Activated T-cell treated with anti-CD3 and anti-CD28 coated beads, Interleukin-2, amount 50 U/mL, for 72 hours (primary cell): ENCODE measurements around the gene RORB. TPM values are rescaled to one million over a fixed set of nuclear protein-coding genes. Genes with fewer than 3 reads are reported as not detected.

Experiments used
- ATAC-seq, 2 donors: fragments of 150-1000 bp; cut with Tn5 transposase; replicated peaks in 1 of 2; 2 replicates each; pipeline ENCODE4 v1.10.0; 2021; ENCODE audit warnings: moderate library complexity in 2 of 2, mild to moderate bottlenecking in 1 of 2
- DNase-seq, 2 donors: peaks; one replicate each; pipeline ENCODE4 v3.0.0; 2021 to 2022; ENCODE audit warnings: mixed read lengths in 1 of 2
- H3K27ac Mint-ChIP-seq: one replicate; pipeline ENCODE4 v1.8.0; 2022; ENCODE audit warnings: mild to moderate bottlenecking, moderate library complexity, mixed read lengths
- H3K27me3 Mint-ChIP-seq: one replicate; pipeline ENCODE4 v1.8.0; 2022; ENCODE audit warnings: low read depth, mixed read lengths
- H3K36me3 Mint-ChIP-seq, 2 donors: one replicate each; pipeline ENCODE4 v1.8.0; 2022; ENCODE audit warnings: mixed read lengths in 2 of 2, mild to moderate bottlenecking in 1 of 2; ENCODE audit not compliant: insufficient read depth in 2 of 2
- H3K4me1 Mint-ChIP-seq: one replicate; pipeline ENCODE4 v1.8.0; 2022; ENCODE audit warnings: low read depth, mixed read lengths
- H3K4me3 Mint-ChIP-seq, 2 donors: one replicate each; pipeline ENCODE4 v1.8.0; 2022; ENCODE audit warnings: mild to moderate bottlenecking in 2 of 2, mixed read lengths in 2 of 2, moderate library complexity in 2 of 2
- H3K9me3 Mint-ChIP-seq, 2 donors: one replicate each; pipeline ENCODE4 v1.8.0; 2022; ENCODE audit warnings: mixed read lengths in 2 of 2
- total RNA-seq, 2 donors: library from RNA; stranded (reverse); gene quantifications; one replicate each; pipeline ENCODE4 v1.2.3, GENCODE V29; 2022

RORB gene
- total RNA-seq, 2 donors from 2014 or later: 0.14 TPM

DNA sequence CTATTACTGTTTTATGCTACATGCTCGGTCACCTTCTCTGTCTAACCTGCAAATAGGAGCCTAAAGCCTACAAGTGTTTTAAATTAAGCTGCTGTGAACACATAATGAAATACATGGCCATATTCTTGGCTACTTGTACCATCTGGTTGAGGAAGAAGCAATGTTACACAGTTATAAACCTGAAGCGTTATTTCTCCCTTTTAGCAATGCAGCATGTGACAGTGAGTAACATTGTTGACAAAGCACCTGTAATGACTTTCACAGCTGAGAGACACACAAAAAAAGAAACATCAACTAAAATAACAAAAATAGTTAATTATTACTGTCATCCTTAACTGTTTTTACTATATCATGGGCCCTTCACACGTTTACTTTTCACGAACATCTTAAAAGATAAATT is 146.9 kb downstream of the RORB start:
- Mint-ChIP-seq H3K36me3 (no peaks in the 10 kb centered on the region), H3K4me3 (no peak overlapping the region)
- no peak for ATAC-seq

DNA sequence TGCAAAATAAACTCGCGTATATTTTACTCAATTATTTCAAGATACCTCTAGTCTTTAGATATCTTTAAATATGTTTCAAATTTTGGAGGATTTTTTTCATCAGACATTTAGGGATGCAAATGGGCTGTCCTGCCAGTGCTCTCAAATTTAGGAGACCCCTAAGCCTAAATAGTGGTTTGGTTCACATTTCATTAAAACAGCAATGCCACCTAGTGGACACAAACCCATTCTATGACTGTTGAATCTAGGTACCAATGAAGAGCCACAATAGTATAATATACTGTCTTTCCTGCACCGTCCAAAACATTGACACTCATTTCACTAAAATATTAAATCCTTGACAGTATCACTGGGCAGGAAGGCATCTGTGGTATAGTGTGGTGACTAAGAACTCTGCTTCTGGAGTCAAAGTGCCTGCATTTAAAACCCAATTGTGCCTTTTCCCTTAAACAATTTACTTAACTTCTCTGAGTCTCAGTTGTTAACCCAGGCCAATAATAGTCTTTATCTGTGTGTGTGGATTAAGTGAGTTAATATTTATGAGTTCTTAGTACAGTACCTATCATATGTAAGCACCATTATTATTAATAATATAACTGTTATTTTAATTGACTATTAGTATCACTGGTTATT is 148.0 kb downstream of the RORB start:
- no peaks in the 10 kb centered on the region for H3K9me3 Mint-ChIP-seq
- no peak for ATAC-seq
- DNase-seq: no peak
- no peak overlapping the region for H3K27ac Mint-ChIP-seq
- H3K4me3 Mint-ChIP-seq: no peak overlapping the region
- no peaks in the 10 kb centered on the region for H3K36me3 Mint-ChIP-seq
- H3K27me3 Mint-ChIP-seq: no peaks in the 10 kb centered on the region
- H3K4me1 Mint-ChIP-seq: no peaks in the 10 kb centered on the region

More for the DNA sequence above, 146.9 kb downstream of the RORB start:
- no peak overlapping the region for H3K27ac Mint-ChIP-seq
- H3K4me1 Mint-ChIP-seq: no peaks in the 10 kb centered on the region
- no peak for DNase-seq
- peaks cover 8% of the 10 kb centered on the region for H3K27me3 Mint-ChIP-seq
- H3K9me3 Mint-ChIP-seq: no peaks in the 10 kb centered on the region

- H3K36me3 Mint-ChIP-seq: no peaks in the 10 kb centered on the region
These were observed 156.4 kb downstream of the RORB start for GRCh38 chr9:74653410-74654080.

DNA sequence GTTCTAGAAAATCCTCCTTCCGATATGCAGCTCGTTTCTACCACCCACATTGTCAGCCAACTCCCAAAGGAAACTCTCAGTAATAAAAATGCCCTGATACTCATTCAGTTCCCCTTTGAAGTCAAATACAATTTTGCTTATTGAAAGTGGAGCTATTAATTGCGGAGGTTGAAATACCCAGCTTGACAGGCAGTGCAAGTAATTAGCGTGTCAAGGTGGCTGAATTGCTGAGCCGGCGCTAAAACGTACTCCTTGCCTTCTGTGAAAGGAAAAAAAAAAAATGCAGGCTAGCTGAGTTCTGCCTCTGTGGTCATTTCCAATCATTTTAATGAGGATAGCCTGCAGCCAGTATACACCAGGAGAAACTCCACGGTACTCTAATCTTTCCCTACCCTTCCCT is 165.5 kb downstream of the RORB start:
- H3K36me3 Mint-ChIP-seq: no peaks in the 10 kb centered on the region
- H3K27me3 Mint-ChIP-seq: no peaks in the 10 kb centered on the region
- no peak for DNase-seq

More at GRCh38 chr9:74653410-74654080, 156.4 kb downstream of the RORB start:
- H3K4me3 Mint-ChIP-seq: no peak overlapping the region
- H3K9me3 Mint-ChIP-seq: no peaks in the 10 kb centered on the region
- H3K4me1 Mint-ChIP-seq: no peaks in the 10 kb centered on the region
- H3K27me3 Mint-ChIP-seq: no peaks in the 10 kb centered on the region
- DNase-seq: no peak
- H3K27ac Mint-ChIP-seq: no peak overlapping the region
- ATAC-seq: no peak

GRCh38 chr9:74663439-74663838 is 166.3 kb downstream of the RORB start:
- Mint-ChIP-seq H3K27ac (no peak overlapping the region), H3K4me1 (no peaks in the 10 kb centered on the region), H3K9me3 (no peaks in the 10 kb centered on the region), H3K4me3 (no peak overlapping the region), H3K36me3 (no peaks in the 10 kb centered on the region), H3K27me3 (no peaks in the 10 kb centered on the region)
- no peak for DNase-seq
- ATAC-seq: no peak

More for the DNA sequence above, 165.5 kb downstream of the RORB start:
- ATAC-seq: no peak
- H3K4me1 Mint-ChIP-seq: no peaks in the 10 kb centered on the region
- H3K9me3 Mint-ChIP-seq: no peaks in the 10 kb centered on the region
- H3K4me3 Mint-ChIP-seq: no peak overlapping the region
- H3K27ac Mint-ChIP-seq: no peak overlapping the region

- DNase-seq: no peak
- H3K4me3 Mint-ChIP-seq: no peak overlapping the region
- no peaks in the 10 kb centered on the region for H3K27me3 Mint-ChIP-seq
- H3K4me1 Mint-ChIP-seq: no peaks in the 10 kb centered on the region
- no peak for ATAC-seq
- no peak overlapping the region for H3K27ac Mint-ChIP-seq
- H3K9me3 Mint-ChIP-seq: no peaks in the 10 kb centered on the region
- no peaks in the 10 kb centered on the region for H3K36me3 Mint-ChIP-seq
These were observed 169.6 kb downstream of the RORB start for GRCh38 chr9:74666625-74667316.

DNA sequence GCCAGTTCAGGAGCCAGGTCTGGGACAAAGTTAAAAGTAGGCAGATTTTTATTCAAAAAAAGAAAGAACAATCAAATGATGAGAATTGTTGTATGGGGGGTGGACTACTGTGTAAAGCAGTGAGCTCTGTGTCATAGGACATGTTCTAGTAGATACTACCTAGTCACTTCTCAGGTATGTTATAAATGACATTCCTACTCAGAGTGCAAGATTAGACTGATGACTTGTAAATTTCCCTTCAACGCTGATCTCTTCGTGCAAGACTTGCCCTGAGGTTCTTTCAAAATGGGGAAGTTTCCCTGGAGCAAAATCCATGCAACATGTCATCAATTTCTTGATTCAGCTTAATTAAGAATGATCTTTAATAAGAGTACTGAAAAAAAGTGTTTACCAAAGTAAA is 175.1 kb downstream of the RORB start:
- Mint-ChIP-seq H3K27me3 (no peaks in the 10 kb centered on the region), H3K4me3 (no peak overlapping the region), H3K36me3 (no peaks in the 10 kb centered on the region), H3K4me1 (no peaks in the 10 kb centered on the region), H3K27ac (no peak overlapping the region), H3K9me3 (no peaks in the 10 kb centered on the region)
- no peak for ATAC-seq
- DNase-seq: no peak

- Mint-ChIP-seq H3K36me3 (no peaks in the 10 kb centered on the region), H3K4me3 (no peak overlapping the region)
These were observed 176.9 kb downstream of the RORB start for GRCh38 chr9:74674077-74674476.

DNA sequence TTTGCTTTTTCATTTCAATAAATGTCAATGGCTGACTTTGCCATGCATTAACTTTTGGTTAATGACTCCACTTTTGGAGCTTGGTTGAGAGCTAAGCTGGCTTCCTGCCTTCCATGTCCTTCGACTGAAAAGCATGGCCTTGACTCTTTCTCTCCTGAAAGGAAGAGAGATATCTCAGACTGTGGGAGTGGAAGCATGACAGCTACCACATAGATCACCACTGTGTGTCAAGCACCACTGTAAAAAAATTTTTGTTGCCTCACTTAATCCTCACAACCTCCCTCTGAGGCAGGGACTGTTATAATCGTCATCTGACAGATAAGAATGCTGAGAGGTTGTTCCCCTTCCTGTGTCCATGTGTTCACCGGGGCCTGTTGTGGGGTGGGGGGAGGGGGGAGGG is 184.8 kb downstream of the RORB start:
- no peak for ATAC-seq
- Mint-ChIP-seq H3K36me3 (no peaks in the 10 kb centered on the region), H3K9me3 (no peaks in the 10 kb centered on the region), H3K27ac (no peak overlapping the region), H3K4me3 (no peak overlapping the region), H3K27me3 (peaks cover 8% of the 10 kb centered on the region), H3K4me1 (no peaks in the 10 kb centered on the region)
- no peak for DNase-seq

More at GRCh38 chr9:74674077-74674476, 176.9 kb downstream of the RORB start:
- Mint-ChIP-seq H3K27me3 (peaks cover 8% of the 10 kb centered on the region), H3K27ac (no peak overlapping the region), H3K9me3 (no peaks in the 10 kb centered on the region), H3K4me1 (no peaks in the 10 kb centered on the region)
- DNase-seq: no peak
- ATAC-seq: no peak

- no peak overlapping the region for H3K27ac Mint-ChIP-seq
- H3K4me3 Mint-ChIP-seq: no peak overlapping the region
- ATAC-seq: no peak
These were observed 186.2 kb downstream of the RORB start for GRCh38 chr9:74683322-74683721.

GRCh38 chr9:74691058-74691457 is 193.9 kb downstream of the RORB start:
- no peaks in the 10 kb centered on the region for H3K9me3 Mint-ChIP-seq
- peaks cover 10% of the 10 kb centered on the region for H3K27me3 Mint-ChIP-seq
- H3K27ac Mint-ChIP-seq: no peak overlapping the region
- DNase-seq (no peak), ATAC-seq (no peak)
- H3K4me1 Mint-ChIP-seq: peaks cover 5% of the 10 kb centered on the region
- H3K36me3 Mint-ChIP-seq: no peaks in the 10 kb centered on the region
- no peak overlapping the region for H3K4me3 Mint-ChIP-seq

More at GRCh38 chr9:74683322-74683721, 186.2 kb downstream of the RORB start:
- H3K36me3 Mint-ChIP-seq: no peaks in the 10 kb centered on the region
- peaks cover 5% of the 10 kb centered on the region for H3K4me1 Mint-ChIP-seq
- no peaks in the 10 kb centered on the region for H3K9me3 Mint-ChIP-seq
- H3K27me3 Mint-ChIP-seq: no peaks in the 10 kb centered on the region
- DNase-seq: no peak

GRCh38 chr9:74696520-74696919 is 199.4 kb downstream of the RORB start:
- H3K9me3 Mint-ChIP-seq: no peaks in the 10 kb centered on the region
- ATAC-seq: peak; percentile 32 to 53
- H3K27me3 Mint-ChIP-seq: peaks cover 36% of the 10 kb centered on the region

GRCh38 chr9:74697535-74697934 is 200.4 kb downstream of the RORB start:
- Mint-ChIP-seq H3K27me3 (peaks cover 39% of the 10 kb centered on the region), H3K9me3 (no peaks in the 10 kb centered on the region)

More at GRCh38 chr9:74696520-74696919, 199.4 kb downstream of the RORB start:
- peak in 1 of 2 donors; percentile 1 for DNase-seq
- no peak overlapping the region for H3K4me3 Mint-ChIP-seq
- H3K36me3 Mint-ChIP-seq: no peaks in the 10 kb centered on the region
- no peaks in the 10 kb centered on the region for H3K4me1 Mint-ChIP-seq
- peak overlapping the region; percentile 54 for H3K27ac Mint-ChIP-seq

More at GRCh38 chr9:74697535-74697934, 200.4 kb downstream of the RORB start:
- Mint-ChIP-seq H3K27ac (no peak overlapping the region), H3K4me3 (no peak overlapping the region), H3K36me3 (no peaks in the 10 kb centered on the region), H3K4me1 (no peaks in the 10 kb centered on the region)
- no peak for ATAC-seq
- no peak for DNase-seq
